ENCODE results near the gene BMP10. TPM values are rescaled to one million over a fixed set of nuclear protein-coding genes. Genes with fewer than 3 reads are reported as not detected.

Gene BMP10
- polyA plus RNA-seq, 1 donor (not counting 4 experiments of a cell fraction or from before 2014, with no cell fraction given): 0.05 TPM

DNA sequence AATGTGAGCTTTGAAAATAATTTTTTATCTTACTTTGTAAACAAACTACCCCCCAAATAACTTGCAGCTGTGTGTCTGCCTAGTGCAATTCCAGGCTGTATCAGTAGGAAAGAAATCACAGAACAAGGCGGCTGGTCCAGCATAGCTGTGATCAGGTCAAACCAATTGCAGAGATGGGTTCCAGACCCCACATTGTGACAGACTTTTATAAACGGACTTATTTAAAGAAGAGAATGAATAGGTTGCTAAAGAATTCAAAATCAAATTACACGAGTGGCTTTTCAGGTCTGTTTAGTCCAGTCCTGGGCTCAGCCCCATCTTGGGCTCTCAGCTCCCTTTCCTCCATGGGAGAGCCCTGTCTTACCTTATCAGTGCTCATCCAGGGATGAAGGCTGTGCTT is 11.1 kb downstream of the BMP10 start:
- dilution Hi-C loops (cut with MboI; ENCODE audit: extremely low pct_ligation_motif_present, low sequenced_read_pairs): no loop called here
- Histone ChIP-seq H3K4me2 (ENCODE audit: control insufficient read depth, extremely low read depth, insufficient read depth, low read depth, low read length) (no peak overlapping the region), H3K9me3 (ENCODE audit: control insufficient read depth, low read depth, low read length) (no peaks in the 10 kb centered on the region), H3K79me2 (ENCODE audit: control insufficient read depth, insufficient read depth, low read length) (no peaks in the 10 kb centered on the region), H3K4me1 (ENCODE audit: control insufficient read depth, extremely low read depth, insufficient read depth, low read length) (no peaks in the 10 kb centered on the region), H3K27me3 (ENCODE audit: control insufficient read depth, extremely low read depth, insufficient read depth, low read length) (no peaks in the 10 kb centered on the region), H3K9ac (ENCODE audit: control insufficient read depth, extremely low read depth, insufficient read depth, low read length) (no peak overlapping the region), H3K27ac (ENCODE audit: control insufficient read depth, insufficient read depth, low read length) (no peak overlapping the region), H3K9me1 (ENCODE audit: control insufficient read depth, extremely low read depth, insufficient read depth, low read length) (no peaks in the 10 kb centered on the region), H2AFZ (ENCODE audit: control insufficient read depth, low read length) (no peak overlapping the region), H3K4me3 (ENCODE audit: control insufficient read depth in 2 of 3, extremely low read depth in 1 of 3, insufficient read depth in 2 of 3, low read depth in 1 of 3, low read length in 3 of 3) (no peak overlapping the region), H4K20me1 (ENCODE audit: control insufficient read depth, extremely low read depth, insufficient read depth, low read length) (no peaks in the 10 kb centered on the region), H3K36me3 (ENCODE audit: control insufficient read depth in 2 of 2, extremely low read depth in 1 of 2, insufficient read depth in 2 of 2, low read length in 2 of 2) (no peaks in the 10 kb centered on the region)
- DNase-seq (ENCODE audit: low read depth, low spot score): no peak
- FAIRE-seq: no peak
- no peak for TF ChIP-seq EZH2 (IDR thresholded peaks at IDR 0.05; ENCODE audit: low read length)
- no peak for TF ChIP-seq CTCF (optimal IDR thresholded peaks at IDR 0.05 in 1 of 3, IDR thresholded peaks at IDR 0.05 in 1 of 3, conservative IDR thresholded peaks at IDR 0.05 in 1 of 3; ENCODE audit: extremely low read depth in 1 of 3, insufficient read depth in 2 of 3, low read length in 3 of 3)

- no peak overlapping the region for H3K9ac ChIP-seq (ENCODE audit: control insufficient read depth, extremely low read depth, insufficient read depth, low read length)
- no peaks in the 10 kb centered on the region for H3K79me2 ChIP-seq (ENCODE audit: control insufficient read depth, insufficient read depth, low read length)
- no peak overlapping the region for H3K27ac ChIP-seq (ENCODE audit: control insufficient read depth, insufficient read depth, low read length)
- H3K4me1 ChIP-seq (ENCODE audit: control insufficient read depth, extremely low read depth, insufficient read depth, low read length): peaks cover 5% of the 10 kb centered on the region
- no peak overlapping the region for H3K4me2 ChIP-seq (ENCODE audit: control insufficient read depth, extremely low read depth, insufficient read depth, low read depth, low read length)
- H4K20me1 ChIP-seq (ENCODE audit: control insufficient read depth, extremely low read depth, insufficient read depth, low read length): no peaks in the 10 kb centered on the region
- H2AFZ ChIP-seq (ENCODE audit: control insufficient read depth, low read length): no peak overlapping the region
- FAIRE-seq (no peak), DNase-seq (ENCODE audit: low read depth, low spot score) (no peak)
- no peak overlapping the region for H3K4me3 ChIP-seq (ENCODE audit: control insufficient read depth in 2 of 3, extremely low read depth in 1 of 3, insufficient read depth in 2 of 3, low read depth in 1 of 3, low read length in 3 of 3)
- H3K9me1 ChIP-seq (ENCODE audit: control insufficient read depth, extremely low read depth, insufficient read depth, low read length): no peaks in the 10 kb centered on the region
- no peaks in the 10 kb centered on the region for H3K27me3 ChIP-seq (ENCODE audit: control insufficient read depth, extremely low read depth, insufficient read depth, low read length)
- H3K36me3 ChIP-seq (ENCODE audit: control insufficient read depth in 2 of 2, extremely low read depth in 1 of 2, insufficient read depth in 2 of 2, low read length in 2 of 2): no peaks in the 10 kb centered on the region
- H3K9me3 ChIP-seq (ENCODE audit: control insufficient read depth, low read depth, low read length): no peaks in the 10 kb centered on the region
- TF ChIP-seq CTCF (optimal IDR thresholded peaks at IDR 0.05 in 1 of 3, IDR thresholded peaks at IDR 0.05 in 1 of 3, conservative IDR thresholded peaks at IDR 0.05 in 1 of 3; ENCODE audit: extremely low read depth in 1 of 3, insufficient read depth in 2 of 3, low read length in 3 of 3): no peak
- TF ChIP-seq EZH2 (IDR thresholded peaks at IDR 0.05; ENCODE audit: low read length): no peak
- dilution Hi-C loops (cut with MboI; ENCODE audit: extremely low pct_ligation_motif_present, low sequenced_read_pairs): no loop called here
These were observed 13.2 kb downstream of the BMP10 start for GRCh38 chr2:68857855-68858456.
